ENCODE results near the gene EHD4. TPM values are rescaled to one million over a fixed set of nuclear protein-coding genes. Genes with fewer than 3 reads are reported as not detected.

EHD4 gene
- polyA plus RNA-seq (ENCODE audit: insufficient read length in 3 of 3), result 10 to 100 TPM; 13.7 to 17.0 (median 15.8) TPM

DNA sequence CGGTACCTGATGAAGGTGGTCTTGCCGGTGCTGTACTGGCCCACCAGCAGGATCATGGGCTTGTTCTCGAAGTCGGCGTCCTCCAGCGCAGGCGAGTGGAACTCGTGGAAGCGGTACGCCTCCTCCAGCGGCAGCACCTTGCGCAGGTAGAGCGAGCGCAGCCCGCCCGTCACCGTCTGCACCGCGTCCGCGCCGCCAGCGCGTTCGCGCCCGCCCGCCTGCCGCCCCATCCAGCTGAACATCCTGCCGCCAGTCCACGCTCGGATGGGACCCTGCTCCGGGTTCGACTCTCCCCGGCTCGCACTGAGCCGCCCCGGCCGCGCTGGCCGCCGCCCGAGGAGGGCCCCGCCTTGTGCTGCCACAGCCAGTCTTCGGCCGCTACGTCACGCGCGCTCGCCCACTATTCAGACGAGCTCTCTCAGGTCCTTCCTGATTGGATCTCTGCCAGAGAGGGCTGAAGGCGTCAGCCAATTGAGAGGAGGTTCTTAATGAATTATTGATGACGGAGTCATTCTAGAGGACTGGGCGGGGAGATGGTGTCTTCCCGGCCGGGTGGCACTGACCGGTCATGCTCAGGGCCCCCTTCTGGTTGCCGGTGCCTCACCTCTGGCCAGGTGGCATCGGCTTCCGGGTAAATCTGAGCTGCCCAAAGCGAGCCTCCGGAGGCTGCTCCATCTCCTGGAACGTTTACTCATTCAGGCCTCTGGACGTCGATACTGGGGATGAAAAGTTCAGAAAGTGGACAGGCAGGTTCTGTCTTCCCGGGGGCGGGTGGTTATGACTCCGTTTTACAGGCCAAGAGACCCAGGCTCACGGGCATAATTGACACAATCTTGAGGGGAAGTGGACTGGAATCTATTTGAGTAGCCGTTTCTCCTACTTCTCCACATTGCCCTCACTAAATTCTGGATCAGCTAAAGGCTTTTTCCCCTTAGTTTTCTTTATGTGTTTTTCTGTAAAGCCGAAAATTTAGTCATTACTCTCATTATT is at the start of gene EHD4:
TSS of gene EHD4 (minus strand) at position 305 of the 990 bp plus-strand sequence. CDS start at position 242, 63 bp downstream.
- DNase-seq (ENCODE audit: low read depth in 3 of 3, low spot score in 2 of 3), result peak; percentile 96 to 98 (median 98)

DNA sequence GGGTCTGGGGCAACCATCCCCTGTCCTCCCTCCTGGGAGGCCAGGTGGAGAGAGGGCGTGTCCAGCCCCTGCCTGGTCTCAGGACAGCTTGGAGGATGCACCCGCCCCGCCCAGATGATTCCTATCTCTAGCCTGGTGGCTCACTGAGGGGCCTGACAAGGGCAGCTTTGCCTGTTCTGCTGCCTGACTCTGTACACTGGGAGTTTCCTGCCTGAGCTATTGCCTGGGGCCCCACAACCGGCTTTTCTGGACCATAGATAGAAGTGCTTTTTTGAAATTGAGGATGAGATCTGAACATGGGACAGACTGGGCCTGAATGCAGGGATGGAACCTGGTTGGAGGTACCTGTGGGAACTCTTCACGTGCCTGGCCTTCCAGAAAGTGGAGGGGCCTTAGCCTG is 49.2 kb upstream of the EHD4 start:
- no peak for DNase-seq (ENCODE audit: low read depth in 3 of 3, low spot score in 2 of 3)

DNA sequence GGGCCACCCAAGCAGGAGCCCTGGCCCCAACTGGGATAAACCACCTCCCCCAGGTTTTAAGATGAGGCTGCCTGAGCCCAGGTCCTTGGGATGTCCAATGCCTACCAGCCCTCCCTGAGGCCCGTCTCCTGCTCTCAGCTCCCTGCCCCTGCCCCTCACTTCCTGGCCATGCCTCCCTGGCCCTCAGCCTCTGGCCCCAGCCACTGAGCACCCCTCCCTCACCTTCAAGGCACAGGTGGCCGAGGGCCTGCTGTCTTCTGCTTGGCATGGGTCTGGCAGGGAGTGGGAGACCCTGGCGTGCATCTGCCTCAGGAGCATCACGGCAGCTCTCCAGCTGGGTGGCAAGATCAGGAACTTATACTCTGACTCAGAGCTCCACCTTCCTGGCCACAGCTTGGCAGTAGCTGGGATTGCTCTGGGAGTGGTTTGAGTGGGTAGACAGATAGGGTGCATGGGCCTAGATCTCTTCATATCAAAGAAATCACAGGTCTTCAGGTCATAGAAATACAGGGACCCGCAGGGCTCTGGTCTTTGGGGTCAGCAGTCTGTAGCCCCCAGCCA is 48.4 kb upstream of the EHD4 start, which contains the start of gene PLA2G4E:
TSS of gene PLA2G4E (minus strand) at position 330 of the 561 bp plus-strand sequence. CDS start at position 318, 12 bp downstream.
- DNase-seq (ENCODE audit: low read depth in 3 of 3, low spot score in 2 of 3), result no peak

DNA sequence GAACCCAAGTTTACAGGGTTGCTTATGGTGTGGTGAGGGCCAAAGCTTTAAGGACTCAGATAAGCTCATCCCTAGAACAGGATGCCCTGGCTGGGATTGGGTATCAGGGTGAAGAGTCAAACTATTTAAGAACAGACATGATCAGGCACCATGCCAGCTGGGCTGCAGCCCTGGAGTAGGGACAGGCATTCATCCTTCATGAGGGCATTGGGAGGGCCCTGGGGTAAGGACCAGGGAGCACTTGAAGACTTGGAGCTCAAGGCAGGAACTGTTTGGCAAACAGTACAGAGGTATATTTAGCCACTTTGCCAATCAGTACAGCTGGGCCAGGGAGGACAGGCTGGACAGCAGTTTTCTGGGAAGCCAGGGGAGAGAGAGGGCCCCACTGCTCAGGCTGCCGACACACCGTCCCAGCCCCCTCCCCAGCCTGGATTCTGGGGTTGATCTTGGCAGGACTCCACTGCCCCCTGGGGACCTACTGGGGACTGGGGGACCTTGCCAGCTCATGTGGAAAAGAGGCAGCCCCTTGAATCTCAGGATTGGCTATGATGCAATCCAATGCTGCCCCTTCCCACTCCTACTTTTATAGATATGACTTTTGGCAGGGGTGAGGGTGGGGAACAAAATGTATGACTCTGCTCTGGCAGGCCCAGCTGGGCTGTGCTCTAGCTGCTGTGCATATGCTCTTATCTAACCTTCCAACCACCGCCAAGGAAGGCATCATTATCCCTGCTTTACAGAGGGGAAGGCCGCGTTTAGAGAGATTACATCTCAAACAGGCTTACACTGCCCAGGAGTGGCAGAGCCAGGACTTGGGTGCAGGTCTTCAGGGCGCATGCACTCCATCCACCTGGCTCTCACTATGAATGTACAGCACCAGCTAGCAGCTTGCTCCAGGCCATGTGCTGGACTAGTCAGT is 46.2 kb upstream of the EHD4 start:
- DNase-seq (ENCODE audit: low read depth in 3 of 3, low spot score in 2 of 3), result no peak

DNA sequence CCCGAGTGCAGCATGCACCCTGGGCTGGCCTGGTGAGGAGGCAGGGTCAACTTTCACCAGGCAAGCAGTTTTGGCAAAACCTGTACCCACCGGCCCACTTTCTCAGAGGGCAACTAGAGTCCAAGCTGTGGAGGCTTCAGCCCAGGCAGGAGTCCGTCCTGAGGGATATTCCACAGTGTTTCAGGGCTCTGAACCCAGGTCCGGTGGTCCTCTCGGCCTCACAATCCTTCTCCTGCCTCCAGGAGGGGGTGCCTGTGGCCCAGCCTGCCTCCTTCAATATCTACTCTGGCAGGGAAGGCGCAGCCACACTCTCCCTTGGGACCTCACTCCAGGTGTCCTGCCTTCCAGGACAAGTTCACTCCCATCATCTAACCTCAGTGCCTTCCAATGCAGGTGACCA is 44.6 kb upstream of the EHD4 start:
- DNase-seq (ENCODE audit: low read depth in 3 of 3, low spot score in 2 of 3), result no peak

DNA sequence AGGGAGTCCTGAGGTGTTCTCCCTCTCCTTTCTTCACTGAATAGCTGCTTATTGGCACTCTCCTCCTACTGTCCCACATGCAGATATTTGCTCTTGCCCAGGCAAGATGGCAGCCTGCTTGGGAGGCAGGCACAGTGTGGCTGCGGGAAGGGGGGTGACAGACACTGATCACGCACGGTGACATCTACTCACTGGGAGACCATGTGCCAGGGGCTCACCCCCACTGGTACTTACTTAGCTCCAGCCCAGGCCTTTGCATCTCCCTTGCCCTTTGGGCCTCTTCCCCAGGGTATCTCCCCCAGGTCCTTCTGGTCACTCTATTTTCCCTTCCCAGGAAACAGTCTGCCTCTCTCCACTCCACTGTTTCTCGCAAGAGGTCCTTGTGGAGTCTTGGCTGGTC is 42.0 kb upstream of the EHD4 start:
- no peak for DNase-seq (ENCODE audit: low read depth in 3 of 3, low spot score in 2 of 3)

DNA sequence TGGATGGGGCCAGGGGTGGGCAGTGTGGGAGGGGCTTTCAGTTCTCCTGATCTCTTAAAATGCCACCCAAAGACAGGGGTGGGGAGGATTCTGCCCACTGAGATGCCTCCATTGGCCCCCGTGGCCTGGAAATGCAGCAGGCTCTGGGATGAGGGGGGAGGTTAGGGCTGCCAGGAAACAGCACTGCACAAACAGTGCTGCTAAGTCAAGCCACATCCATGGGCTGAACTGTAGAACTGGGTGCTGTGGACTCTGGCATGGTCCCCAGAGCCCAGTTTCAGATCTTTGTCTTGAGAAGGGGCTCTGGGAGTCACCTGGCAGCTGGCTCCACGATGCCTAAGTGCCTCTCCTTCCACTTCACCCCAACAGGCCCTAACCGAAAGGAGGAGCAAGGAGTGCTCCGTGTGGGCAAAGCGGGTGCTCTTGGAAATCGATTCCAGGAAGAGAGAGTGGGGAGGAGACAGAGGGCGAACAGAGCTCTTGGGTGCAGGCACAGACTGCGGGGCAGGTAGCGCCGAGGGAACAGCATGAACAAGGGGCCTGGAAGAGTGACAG is 40.6 kb upstream of the EHD4 start:
- no peak for DNase-seq (ENCODE audit: low read depth in 3 of 3, low spot score in 2 of 3)

DNA sequence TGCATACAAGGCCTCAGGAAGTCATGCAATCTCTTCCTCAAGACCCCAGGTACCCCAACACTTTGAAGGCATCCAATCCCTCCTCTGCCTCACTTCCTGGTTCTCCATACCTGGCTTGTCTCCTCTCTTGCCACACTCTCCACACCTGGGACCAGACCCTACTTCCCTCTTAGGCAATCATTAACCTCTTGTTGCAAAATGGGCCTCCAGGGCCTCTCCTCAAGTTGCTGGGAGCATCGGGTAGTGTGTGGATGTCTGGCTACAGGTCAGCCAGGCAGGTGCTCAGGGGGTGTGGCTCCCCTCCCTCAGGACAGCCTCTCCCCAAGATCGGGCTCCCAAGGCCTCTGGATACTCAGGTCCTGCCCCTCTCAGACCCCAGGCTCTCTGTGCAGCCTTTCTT is 39.9 kb upstream of the EHD4 start:
- peak in 1 of 3 donors; percentile 7 for DNase-seq (ENCODE audit: low read depth in 3 of 3, low spot score in 2 of 3)

DNA sequence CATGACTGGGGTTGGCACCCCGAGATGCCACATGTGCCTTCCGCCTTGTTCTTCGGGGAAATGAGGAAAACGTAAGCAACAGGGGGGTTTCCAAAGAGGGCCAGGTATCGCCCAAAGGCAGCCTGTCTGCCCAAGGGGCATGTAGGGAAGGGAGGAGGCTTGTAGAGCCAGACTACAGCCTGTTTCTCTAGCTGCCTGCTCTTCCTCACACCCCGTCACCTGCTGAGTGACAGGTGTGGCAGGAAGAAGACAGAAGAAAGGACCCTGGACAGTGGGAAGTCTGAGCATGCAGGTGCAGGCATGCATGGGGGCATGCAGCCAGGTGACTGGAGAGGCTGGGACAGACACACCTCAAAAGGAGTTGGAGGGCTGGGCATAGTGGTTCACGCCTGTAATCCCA is 38.7 kb upstream of the EHD4 start:
- no peak for DNase-seq (ENCODE audit: low read depth in 3 of 3, low spot score in 2 of 3)

DNA sequence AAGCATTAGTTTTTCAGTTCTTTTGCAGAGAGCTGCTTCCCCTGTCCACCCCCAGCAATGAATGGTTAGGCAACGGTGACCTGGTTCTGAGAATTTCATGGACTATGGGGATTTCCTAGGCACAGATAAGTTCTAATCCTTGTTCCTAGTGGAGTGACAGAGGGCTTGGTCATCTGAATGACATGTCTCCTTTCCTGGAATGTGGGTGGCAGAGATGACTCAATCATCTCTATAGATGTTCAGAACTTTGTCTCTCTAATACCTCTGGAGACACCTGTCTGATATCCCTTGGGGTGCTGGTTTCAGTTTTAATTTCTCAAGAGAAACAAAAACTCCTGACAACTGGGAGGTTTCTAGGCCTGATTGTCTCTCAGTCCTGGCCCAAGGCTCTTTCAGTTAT is 38.1 kb upstream of the EHD4 start:
- no peak for DNase-seq (ENCODE audit: low read depth in 3 of 3, low spot score in 2 of 3)

DNA sequence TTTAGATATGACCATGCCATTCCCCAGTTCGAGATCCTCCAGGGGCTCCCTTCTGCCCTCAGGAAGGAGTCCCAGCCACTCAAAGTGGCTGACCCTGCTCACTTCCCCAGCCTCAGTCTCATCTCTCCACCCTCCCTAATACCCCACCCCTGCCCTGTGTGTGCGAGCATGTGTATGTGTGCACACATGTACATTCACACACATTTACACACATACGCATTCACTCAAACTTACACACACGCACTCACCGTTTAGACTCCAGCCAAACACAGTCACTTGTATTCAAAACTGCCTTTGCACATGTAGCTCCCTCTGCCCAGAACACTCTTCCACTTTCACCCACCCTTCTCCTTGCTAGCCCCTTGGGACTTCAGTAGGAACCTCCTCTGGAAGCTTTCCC is 37.1 kb upstream of the EHD4 start:
- DNase-seq (ENCODE audit: low read depth in 3 of 3, low spot score in 2 of 3), result no peak

DNA sequence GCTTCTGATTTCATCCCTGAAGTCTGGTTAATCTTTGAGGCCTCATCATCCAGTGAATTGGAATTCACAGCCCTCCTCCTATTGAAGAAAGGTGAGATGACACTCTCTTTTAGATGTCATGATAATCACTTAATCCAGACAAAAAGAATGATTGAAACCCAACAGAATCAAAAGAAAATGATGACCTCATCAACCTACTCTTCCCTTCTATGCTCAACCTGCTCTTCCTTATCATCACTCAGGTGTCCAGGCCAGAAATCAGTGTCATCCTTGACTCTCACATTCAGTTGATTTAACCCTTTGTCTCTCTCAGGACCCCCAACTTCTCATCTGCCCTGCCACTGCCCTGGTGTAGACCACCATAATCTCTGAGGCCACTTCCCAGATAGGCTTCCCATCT is 36.7 kb upstream of the EHD4 start:
- DNase-seq (ENCODE audit: low read depth in 3 of 3, low spot score in 2 of 3), result no peak

DNA sequence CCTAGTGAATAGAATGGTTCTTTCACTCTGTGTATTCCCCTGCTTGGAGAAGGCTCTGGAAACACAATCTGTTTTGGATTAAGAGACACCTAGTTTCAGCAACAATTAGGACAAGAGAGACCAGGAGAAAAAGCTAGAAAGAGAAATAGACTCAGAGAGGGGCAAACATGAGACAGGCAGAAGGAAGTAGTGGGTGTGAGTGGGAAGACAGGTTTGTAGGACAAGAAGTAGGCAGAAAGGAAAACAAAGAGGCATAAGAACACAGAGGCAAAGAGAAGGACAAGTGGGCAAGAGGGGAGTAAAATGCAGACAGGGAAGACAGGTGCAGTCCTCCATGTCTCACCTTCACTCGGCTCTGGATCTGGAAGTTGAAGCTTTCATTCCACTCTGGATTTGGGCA is 35.0 kb upstream of the EHD4 start:
- no peak for DNase-seq (ENCODE audit: low read depth in 3 of 3, low spot score in 2 of 3)

DNA sequence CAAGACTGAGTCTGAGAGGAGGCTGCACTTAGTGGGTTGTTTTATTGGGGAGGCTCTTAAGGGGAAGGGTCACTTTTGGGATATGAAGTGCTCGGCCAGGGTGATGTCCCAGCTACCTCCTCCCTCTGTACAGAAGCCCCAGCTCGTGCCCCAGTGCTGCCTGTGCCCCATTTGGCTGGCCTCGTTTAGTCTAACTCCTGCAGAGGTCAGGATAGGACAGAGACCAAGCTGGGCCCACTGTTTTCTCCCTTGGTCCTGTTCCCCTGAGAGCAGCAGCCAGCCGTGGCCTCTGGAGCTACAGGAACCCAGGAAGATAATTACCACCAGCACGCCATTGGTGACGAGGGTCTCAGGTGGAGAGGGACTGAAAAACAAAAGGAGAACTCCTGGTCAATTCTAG is 30.0 kb upstream of the EHD4 start:
- DNase-seq (ENCODE audit: low read depth in 3 of 3, low spot score in 2 of 3), result no peak

DNA sequence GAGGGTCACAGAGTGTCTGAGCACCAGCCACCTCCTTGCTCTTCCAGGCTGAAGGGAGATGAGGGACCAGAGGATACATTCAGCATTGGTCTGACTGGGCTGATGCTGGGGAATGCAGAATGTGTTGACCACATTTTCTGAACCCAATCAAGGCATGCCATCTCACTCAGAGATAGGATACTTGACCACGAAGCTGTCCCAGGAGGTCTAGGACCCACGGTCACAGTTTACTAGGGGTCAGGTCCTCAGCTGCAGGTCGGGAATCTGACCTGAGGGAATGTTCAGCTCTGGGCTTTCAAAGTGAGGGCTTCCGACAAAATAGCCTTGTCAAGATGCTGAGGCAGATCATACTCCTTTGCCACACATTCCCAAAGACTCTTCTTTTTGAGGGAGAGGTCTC is 28.9 kb upstream of the EHD4 start:
- no peak for DNase-seq (ENCODE audit: low read depth in 3 of 3, low spot score in 2 of 3)

DNA sequence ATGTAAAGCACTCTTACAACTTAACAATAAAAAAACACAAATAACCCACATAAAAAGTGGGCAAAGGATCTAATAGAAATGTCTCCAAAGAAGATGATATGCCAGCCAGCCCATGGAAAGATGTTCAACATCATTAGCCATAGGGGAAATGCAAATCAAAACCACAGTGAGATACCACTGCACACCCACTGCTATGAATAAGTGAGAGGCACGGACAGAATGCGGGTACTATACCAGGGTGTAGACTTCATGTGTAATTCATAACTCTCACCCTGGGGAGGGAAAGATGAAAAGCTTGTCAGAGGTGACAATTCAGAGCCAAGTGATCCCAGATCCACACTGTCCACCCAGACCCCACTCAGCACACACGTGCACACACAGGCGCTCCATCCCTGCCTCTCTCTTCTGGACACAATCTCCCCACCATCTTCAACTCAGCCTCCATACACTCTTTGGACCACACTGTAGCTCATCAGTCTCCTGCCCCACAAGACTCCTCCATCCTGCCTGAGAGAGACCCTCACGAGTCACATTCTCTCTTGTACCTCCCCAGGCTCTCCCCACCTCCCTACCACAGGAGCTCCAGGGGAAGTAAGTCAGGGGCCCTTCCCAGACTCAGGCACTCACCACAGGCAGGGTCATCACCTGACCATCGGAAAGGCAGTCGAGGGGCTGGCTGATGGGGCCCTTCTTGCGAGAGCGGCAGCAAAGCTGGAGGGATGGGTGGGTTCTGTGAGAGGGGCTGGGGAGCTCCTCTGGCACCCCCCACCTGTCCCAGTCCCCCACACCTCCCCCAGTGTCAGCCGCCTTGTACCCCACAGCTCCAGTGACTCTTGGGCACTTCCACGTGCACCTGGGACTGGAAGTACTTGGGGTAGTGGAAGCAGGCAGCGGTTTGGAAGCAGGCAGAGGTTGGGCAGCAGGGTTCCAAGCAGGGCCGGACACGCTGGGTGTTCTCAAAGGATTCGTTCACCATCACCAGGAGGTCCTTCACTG is 27.2 kb upstream of the EHD4 start:
- no peak for DNase-seq (ENCODE audit: low read depth in 3 of 3, low spot score in 2 of 3)

DNA sequence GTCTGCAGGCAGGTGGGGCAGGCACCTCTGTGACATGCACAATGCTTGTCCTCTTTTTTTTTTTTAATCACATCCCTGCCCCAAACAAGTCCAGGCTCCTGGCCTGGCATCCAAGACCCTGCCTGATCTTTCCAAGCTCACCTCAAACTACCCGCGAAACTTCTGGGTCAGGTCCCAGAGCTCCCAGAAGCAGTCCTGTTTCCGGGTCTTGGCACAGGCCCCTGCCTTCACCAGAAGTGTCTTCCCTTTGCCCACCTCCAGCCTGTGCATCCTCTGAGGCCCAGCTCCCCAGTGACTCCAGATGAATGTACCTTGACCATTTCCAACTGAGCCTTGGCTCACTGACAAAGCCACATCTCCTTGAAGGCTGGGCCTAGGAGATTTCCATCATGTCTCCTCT is 25.5 kb upstream of the EHD4 start:
- no peak for DNase-seq (ENCODE audit: low read depth in 3 of 3, low spot score in 2 of 3)

DNA sequence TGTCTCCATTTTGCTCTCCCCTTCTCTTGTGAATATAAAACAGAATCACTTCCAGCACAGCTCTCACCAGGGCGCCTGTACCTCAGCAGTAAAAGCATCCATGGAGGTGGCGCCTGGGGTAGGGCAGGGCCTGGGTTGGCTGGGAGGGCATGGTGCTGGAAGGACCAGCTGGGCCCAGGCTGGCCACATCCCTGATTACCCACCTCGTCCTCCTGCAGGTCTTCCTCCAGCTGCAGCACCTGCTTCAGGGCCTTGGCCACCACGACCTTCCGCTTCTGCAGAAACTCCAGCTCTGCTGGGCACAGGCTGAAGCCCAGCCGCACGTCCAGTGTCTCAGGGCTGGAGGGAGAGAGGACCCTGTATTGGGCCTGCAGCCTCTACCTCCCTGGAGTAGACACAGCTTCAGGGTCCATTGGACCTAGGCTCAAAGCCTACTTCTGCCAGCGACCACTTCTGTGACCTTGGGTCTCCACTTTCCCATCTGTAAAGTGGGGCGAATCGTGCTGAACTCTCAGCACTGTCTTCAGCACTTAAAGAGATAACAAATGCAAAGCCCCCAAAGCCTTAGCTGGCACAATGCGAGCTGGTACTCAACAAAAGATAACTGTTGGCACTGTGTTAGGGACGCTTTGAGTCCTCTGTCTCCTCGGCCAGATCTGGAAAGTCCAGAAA is 24.7 kb upstream of the EHD4 start:
- no peak for DNase-seq (ENCODE audit: low read depth in 3 of 3, low spot score in 2 of 3)

DNA sequence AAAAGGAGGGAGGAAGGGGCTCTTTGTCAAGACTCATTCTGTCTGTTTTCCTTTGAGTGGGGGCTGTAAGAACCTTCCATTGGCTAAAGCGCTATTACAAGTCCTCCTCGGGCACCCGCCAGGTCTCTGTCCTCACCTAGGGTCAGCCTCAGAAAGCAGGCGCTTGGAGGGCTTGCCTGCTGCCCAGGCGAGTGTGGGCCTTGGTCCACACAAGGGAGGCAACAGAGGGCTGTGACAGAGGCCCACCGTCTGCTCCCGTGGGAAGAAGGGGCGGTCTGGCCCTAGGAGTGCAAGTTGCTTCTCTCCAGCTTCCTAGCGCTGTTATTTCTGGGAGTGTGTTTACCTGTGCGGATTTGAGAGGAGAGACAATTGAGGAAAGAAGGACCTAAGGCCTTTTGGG is 24.0 kb upstream of the EHD4 start:
- no peak for DNase-seq (ENCODE audit: low read depth in 3 of 3, low spot score in 2 of 3)
